Lower leg skin (tissue), 4 donors: ENCODE data around the gene HDLBP. TPM values are rescaled to one million over a fixed set of nuclear protein-coding genes. Genes with fewer than 3 reads are reported as not detected.

Source experiments
- DNase-seq, 2 donors: peaks; one replicate each; pipeline ENCODE4 v3.0.0-alpha.2; 2019; ENCODE audit warnings: low spot score in 2 of 2
- H3K4me3 ChIP-seq: fragments of 200-600 bp; sonication (generic); 2 replicates; pipeline ENCODE4 v1.5.1; 2017; ENCODE audit warnings: mild to moderate bottlenecking, low read depth; ENCODE audit not compliant: poor library complexity, severe bottlenecking
- CTCF ChIP-seq, 3 donors: fragments of 450-650 bp; IDR thresholded peaks; one replicate each; pipeline ENCODE4 v1.5.1; 2016; ENCODE audit warnings: antibody characterized with exemption in 3 of 3, mild to moderate bottlenecking in 3 of 3, moderate library complexity in 2 of 3
- POLR2A ChIP-seq, 2 donors: fragments of 450-650 bp; IDR thresholded peaks; one replicate each; pipeline ENCODE4 v1.6.1; 2016 to 2017; ENCODE audit warnings: antibody characterized with exemption in 2 of 2, mild to moderate bottlenecking in 1 of 2, moderate library complexity in 1 of 2
- WGBS, 2 donors: methylation state at CpG; one replicate each; pipeline ENCODE4 v1.1.5; 2018; 5-methylcytosine and 5-hydroxymethylcytosine counted together
- intact Hi-C: fragments of 100-400 bp; cut with DNase I; formaldehyde crosslinking; loops from one replicate; pipeline ENCODE4 v1.15.0; 2023; ENCODE audit warnings: low total_unique reads
- total RNA-seq, 4 donors: library from RNA; depleted of rRNA; stranded (reverse); fragments of >200 nt; gene quantifications; one replicate each; pipeline ENCODE4 v1.1.0, GENCODE V29; 2016

Gene HDLBP
- total RNA-seq, 4 donors from 2014 or later, result 241 to 393 (median 294) TPM

- no peak for DNase-seq
- WGBS, 2 donors, result 41 to 49% methylated on average over 14 of the region's 14 CpGs
Observed at GRCh38 chr2:241216211-241216761, 99.2 kb downstream of the HDLBP start.

GRCh38 chr2:241215421-241215820, 100.1 kb downstream of the HDLBP start:
- intact Hi-C loops, result no loop called here
- TF ChIP-seq CTCF (IDR thresholded peaks at IDR 0.05), result no peak
- no peak for TF ChIP-seq POLR2A (IDR thresholded peaks at IDR 0.05)
- H3K4me3 ChIP-seq, result no peak overlapping the region
- WGBS, 2 donors, result 39 to 50% methylated on average over 6 to 9 of the region's 9 CpGs
- no peak for DNase-seq

More at GRCh38 chr2:241216211-241216761, 99.2 kb downstream of the HDLBP start:
- intact Hi-C loops, result no loop called here
- TF ChIP-seq POLR2A (IDR thresholded peaks at IDR 0.05), result no peak
- no peak for TF ChIP-seq CTCF (IDR thresholded peaks at IDR 0.05)
- H3K4me3 ChIP-seq, result no peak overlapping the region

- intact Hi-C loops, result no loop called here
- no peak overlapping the region for H3K4me3 ChIP-seq
- no peak for DNase-seq
- TF ChIP-seq POLR2A (IDR thresholded peaks at IDR 0.05) (no peak), CTCF (IDR thresholded peaks at IDR 0.05) (no peak)
- WGBS, 2 donors, result 67 to 71% methylated on average over 9 to 12 of the region's 12 CpGs
Observed at GRCh38 chr2:241214766-241215165, 100.7 kb downstream of the HDLBP start.

- TF ChIP-seq POLR2A (IDR thresholded peaks at IDR 0.05) (no peak), CTCF (IDR thresholded peaks at IDR 0.05) (no peak)
- H3K4me3 ChIP-seq, result no peak overlapping the region
- no peak for DNase-seq
- intact Hi-C loops, result no loop called here
- WGBS, 2 donors, result 44 to 47% methylated on average over 10 of the region's 10 CpGs
Observed at GRCh38 chr2:241214209-241214608, 101.3 kb downstream of the HDLBP start.

GRCh38 chr2:241213567-241213966, 101.9 kb downstream of the HDLBP start:
- TF ChIP-seq POLR2A (IDR thresholded peaks at IDR 0.05) (no peak), CTCF (IDR thresholded peaks at IDR 0.05) (no peak)
- no peak overlapping the region for H3K4me3 ChIP-seq
- 57 to 63% methylated on average over 6 to 7 of the region's 7 CpGs for WGBS, 2 donors
- no peak for DNase-seq
- intact Hi-C loops, result no loop called here

GRCh38 chr2:241213041-241213440, 102.4 kb downstream of the HDLBP start:
- intact Hi-C loops, result no loop called here
- 74 to 75% methylated on average over 13 of the region's 13 CpGs for WGBS, 2 donors
- no peak for DNase-seq
- H3K4me3 ChIP-seq, result no peak overlapping the region
- TF ChIP-seq POLR2A (IDR thresholded peaks at IDR 0.05), result no peak
- TF ChIP-seq CTCF (IDR thresholded peaks at IDR 0.05), result no peak
